ENCODE data around the gene SLC2A1. TPM values are rescaled to one million over a fixed set of nuclear protein-coding genes. Genes with fewer than 3 reads are reported as not detected.

The SLC2A1 gene
- total and polyA plus RNA-seq, 2 of the 13 experiments (the other 11 are each of a cell fraction or from before 2014, with no cell fraction given), result 125 to 423 TPM

DNA sequence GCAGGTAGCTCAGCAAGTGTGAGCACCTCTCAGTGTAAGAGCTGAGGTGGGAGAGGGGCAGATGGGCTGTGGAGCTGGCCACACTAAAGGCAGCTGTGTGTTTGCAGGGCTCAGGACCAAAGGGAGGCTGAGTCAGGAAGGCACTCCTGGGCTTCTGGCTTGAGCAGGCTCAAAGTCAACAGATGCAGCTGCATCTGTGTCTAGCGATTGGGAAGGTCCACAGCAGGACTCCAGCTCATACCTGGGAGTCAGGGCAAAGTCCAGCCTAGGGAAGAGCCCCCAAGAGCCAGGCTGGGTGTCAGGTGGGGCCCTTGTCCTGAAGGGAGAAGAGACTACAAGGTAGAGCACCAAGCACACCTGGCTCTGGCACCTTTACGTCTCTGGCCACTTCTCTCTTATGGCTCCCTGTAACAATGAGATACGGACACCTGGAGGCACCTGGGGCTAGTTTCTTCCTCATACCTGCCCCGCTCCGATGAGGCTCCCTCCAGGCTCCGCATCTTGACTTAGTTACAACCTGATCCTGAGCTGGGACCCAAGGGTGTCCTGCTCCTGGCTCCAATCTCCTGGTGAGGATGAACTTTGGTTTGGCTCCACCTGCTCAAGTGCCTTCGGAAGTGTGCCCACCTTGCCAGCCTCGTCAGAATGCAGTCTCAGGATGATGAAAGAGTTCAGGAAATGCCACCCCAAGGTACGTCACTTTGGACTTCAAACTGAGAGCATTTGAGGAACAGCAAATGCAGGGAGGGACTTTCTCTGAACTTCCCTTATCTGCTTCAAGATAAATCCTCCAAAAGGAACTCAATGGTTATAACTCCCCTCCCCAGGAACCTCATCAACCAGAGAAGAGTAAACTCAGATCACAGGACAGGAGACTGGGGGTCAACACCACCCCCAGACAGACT lies 21.5 kb upstream of the SLC2A1 start (continued):
- TF ChIP-seq, protein P1, sequence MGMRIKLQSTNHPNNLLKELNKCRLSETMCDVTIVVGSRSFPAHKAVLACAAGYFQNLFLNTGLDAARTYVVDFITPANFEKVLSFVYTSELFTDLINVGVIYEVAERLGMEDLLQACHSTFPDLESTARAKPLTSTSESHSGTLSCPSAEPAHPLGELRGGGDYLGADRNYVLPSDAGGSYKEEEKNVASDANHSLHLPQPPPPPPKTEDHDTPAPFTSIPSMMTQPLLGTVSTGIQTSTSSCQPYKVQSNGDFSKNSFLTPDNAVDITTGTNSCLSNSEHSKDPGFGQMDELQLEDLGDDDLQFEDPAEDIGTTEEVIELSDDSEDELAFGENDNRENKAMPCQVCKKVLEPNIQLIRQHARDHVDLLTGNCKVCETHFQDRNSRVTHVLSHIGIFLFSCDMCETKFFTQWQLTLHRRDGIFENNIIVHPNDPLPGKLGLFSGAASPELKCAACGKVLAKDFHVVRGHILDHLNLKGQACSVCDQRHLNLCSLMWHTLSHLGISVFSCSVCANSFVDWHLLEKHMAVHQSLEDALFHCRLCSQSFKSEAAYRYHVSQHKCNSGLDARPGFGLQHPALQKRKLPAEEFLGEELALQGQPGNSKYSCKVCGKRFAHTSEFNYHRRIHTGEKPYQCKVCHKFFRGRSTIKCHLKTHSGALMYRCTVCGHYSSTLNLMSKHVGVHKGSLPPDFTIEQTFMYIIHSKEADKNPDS (CRISPR knock-in tag; IDR thresholded peaks at IDR 0.05), result no peak
- TF ChIP-seq ZNF747 (CRISPR knock-in tag; IDR thresholded peaks at IDR 0.05; ENCODE audit: borderline replicate concordance) (no peak), POLR2AphosphoS5 (IDR thresholded peaks at IDR 0.05; ENCODE audit: low read depth, low read length) (no peak), SRY (CRISPR knock-in tag; IDR thresholded peaks at IDR 0.05) (no peak), EHMT2 (IDR thresholded peaks at IDR 0.05; ENCODE audit: borderline replicate concordance, low read depth, low read length) (no peak), SOX6 (IDR thresholded peaks at IDR 0.05) (no peak), SOX6 (CRISPR knock-in tag; IDR thresholded peaks at IDR 0.05) (peak; percentile 61), ZNF879 (CRISPR knock-in tag; IDR thresholded peaks at IDR 0.05) (no peak), PAF1 (CRISPR knock-in tag; IDR thresholded peaks at IDR 0.05) (no peak), ZNF317 (CRISPR knock-in tag; IDR thresholded peaks at IDR 0.05) (no peak), ZNF451 (CRISPR knock-in tag; IDR thresholded peaks at IDR 0.05) (no peak), YEATS4 (CRISPR knock-in tag; IDR thresholded peaks at IDR 0.05; ENCODE audit: borderline replicate concordance) (no peak), MTF1 (CRISPR knock-in tag; IDR thresholded peaks at IDR 0.05) (no peak), FOXA1 (IDR thresholded peaks at IDR 0.05) (no peak), FOXA1 (CRISPR knock-in tag; IDR thresholded peaks at IDR 0.05) (peak; percentile 55), ZNF432 (CRISPR knock-in tag; IDR thresholded peaks at IDR 0.05; ENCODE audit: borderline replicate concordance) (no peak), RARG (CRISPR knock-in tag; IDR thresholded peaks at IDR 0.05; ENCODE audit: low read depth) (no peak), ZNF12 (CRISPR knock-in tag; IDR thresholded peaks at IDR 0.05) (no peak), ZNF24 (IDR thresholded peaks at IDR 0.05) (no peak), RFX5 (IDR thresholded peaks at IDR 0.05; ENCODE audit: low read depth, low read length) (no peak), ZIK1 (CRISPR knock-in tag; IDR thresholded peaks at IDR 0.05; ENCODE audit: borderline replicate concordance, low read depth) (no peak)
- TF ChIP-seq, protein P2, sequence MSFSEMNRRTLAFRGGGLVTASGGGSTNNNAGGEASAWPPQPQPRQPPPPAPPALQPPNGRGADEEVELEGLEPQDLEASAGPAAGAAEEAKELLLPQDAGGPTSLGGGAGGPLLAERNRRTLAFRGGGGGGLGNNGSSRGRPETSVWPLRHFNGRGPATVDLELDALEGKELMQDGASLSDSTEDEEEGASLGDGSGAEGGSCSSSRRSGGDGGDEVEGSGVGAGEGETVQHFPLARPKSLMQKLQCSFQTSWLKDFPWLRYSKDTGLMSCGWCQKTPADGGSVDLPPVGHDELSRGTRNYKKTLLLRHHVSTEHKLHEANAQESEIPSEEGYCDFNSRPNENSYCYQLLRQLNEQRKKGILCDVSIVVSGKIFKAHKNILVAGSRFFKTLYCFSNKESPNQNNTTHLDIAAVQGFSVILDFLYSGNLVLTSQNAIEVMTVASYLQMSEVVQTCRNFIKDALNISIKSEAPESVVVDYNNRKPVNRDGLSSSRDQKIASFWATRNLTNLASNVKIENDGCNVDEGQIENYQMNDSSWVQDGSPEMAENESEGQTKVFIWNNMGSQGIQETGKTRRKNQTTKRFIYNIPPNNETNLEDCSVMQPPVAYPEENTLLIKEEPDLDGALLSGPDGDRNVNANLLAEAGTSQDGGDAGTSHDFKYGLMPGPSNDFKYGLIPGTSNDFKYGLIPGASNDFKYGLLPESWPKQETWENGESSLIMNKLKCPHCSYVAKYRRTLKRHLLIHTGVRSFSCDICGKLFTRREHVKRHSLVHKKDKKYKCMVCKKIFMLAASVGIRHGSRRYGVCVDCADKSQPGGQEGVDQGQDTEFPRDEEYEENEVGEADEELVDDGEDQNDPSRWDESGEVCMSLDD (CRISPR knock-in tag; IDR thresholded peaks at IDR 0.05; ENCODE audit: borderline replicate concordance), result no peak
- TF ChIP-seq, protein P3, sequence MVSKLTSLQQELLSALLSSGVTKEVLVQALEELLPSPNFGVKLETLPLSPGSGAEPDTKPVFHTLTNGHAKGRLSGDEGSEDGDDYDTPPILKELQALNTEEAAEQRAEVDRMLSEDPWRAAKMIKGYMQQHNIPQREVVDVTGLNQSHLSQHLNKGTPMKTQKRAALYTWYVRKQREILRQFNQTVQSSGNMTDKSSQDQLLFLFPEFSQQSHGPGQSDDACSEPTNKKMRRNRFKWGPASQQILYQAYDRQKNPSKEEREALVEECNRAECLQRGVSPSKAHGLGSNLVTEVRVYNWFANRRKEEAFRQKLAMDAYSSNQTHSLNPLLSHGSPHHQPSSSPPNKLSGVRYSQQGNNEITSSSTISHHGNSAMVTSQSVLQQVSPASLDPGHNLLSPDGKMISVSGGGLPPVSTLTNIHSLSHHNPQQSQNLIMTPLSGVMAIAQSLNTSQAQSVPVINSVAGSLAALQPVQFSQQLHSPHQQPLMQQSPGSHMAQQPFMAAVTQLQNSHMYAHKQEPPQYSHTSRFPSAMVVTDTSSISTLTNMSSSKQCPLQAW (CRISPR knock-in tag; IDR thresholded peaks at IDR 0.05), result 0 out of 2 replicates have a peak, but pooled peaks have one; percentile 55
- TF ChIP-seq, protein P4, sequence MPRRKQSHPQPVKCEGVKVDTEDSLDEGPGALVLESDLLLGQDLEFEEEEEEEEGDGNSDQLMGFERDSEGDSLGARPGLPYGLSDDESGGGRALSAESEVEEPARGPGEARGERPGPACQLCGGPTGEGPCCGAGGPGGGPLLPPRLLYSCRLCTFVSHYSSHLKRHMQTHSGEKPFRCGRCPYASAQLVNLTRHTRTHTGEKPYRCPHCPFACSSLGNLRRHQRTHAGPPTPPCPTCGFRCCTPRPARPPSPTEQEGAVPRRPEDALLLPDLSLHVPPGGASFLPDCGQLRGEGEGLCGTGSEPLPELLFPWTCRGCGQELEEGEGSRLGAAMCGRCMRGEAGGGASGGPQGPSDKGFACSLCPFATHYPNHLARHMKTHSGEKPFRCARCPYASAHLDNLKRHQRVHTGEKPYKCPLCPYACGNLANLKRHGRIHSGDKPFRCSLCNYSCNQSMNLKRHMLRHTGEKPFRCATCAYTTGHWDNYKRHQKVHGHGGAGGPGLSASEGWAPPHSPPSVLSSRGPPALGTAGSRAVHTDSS (CRISPR knock-in tag; conservative IDR thresholded peaks at IDR 0.05), result no peak
